NT2/D1 (cell line): ENCODE measurements around the gene TET1.
"Not testable (repeated sequence)": the region's sequence is repeated elsewhere in the genome, so short reads cannot be mapped to it uniquely, and the experiment has no call there.

Experiments
- DNase-seq: peaks from one replicate; pipeline ENCODE4 v3.0.0-alpha.2; 2011; ENCODE audit warnings: low read depth, low spot score
- H3K27me3 ChIP-seq: 2 replicates; pipeline ENCODE4 v1.6.0; 2011; ENCODE audit warnings: mild to moderate bottlenecking; ENCODE audit not compliant: insufficient read length, insufficient read depth
- H3K36me3 ChIP-seq: 2 replicates; pipeline ENCODE4 v1.6.1; 2011; ENCODE audit warnings: mild to moderate bottlenecking, low read length, mixed read lengths; ENCODE audit not compliant: insufficient read depth, insufficient read length
- H3K4me1 ChIP-seq: 2 replicates; pipeline ENCODE4 v1.5.1; 2011; ENCODE audit not compliant: insufficient read depth, insufficient read length
- H3K4me3 ChIP-seq: 2 replicates; pipeline ENCODE4 v1.5.1; 2011; ENCODE audit warnings: low read depth; ENCODE audit not compliant: insufficient read length
- H3K9ac ChIP-seq: 2 replicates; pipeline ENCODE4 v1.6.0; 2011; ENCODE audit warnings: low read depth; ENCODE audit not compliant: insufficient read length
- H3K9me3 ChIP-seq: 2 replicates; pipeline ENCODE4 v1.5.1; 2011; ENCODE audit warnings: mild to moderate bottlenecking, low read length; ENCODE audit not compliant: insufficient read depth
- SUZ12 ChIP-seq: IDR thresholded peaks from 2 replicates; pipeline ENCODE4 v1.6.1; 2011; ENCODE audit not compliant: insufficient read length, insufficient read depth; ENCODE audit errors: extremely low read depth
- YY1 ChIP-seq: IDR thresholded peaks from 2 replicates; pipeline ENCODE4 v1.6.1; 2011; ENCODE audit not compliant: insufficient read length, insufficient read depth
- ZNF274 ChIP-seq: IDR thresholded peaks from 2 replicates; pipeline ENCODE4 v1.6.1; 2011; ENCODE audit warnings: mild to moderate bottlenecking, low read depth, low read length

Gene TET1

GRCh38 chr10:68602434-68602833 is 42.3 kb downstream of the TET1 start:
- TF ChIP-seq ZNF274: no peak
- TF ChIP-seq YY1: no peak
- no peak for TF ChIP-seq SUZ12
- Histone ChIP-seq H3K27me3 (no peaks in the 10 kb centered on the region), H3K36me3 (peaks cover 33% of the 10 kb centered on the region), H3K4me3 (no peak overlapping the region), H3K9ac (no peak overlapping the region), H3K9me3 (no peaks in the 10 kb centered on the region), H3K4me1 (peaks cover 9% of the 10 kb centered on the region)
- DNase-seq: no peak

GRCh38 chr10:68603766-68604165 is 43.6 kb downstream of the TET1 start:
- TF ChIP-seq ZNF274: no peak
- Histone ChIP-seq H3K27me3 (no peaks in the 10 kb centered on the region), H3K36me3 (peaks cover 33% of the 10 kb centered on the region), H3K4me1 (peaks cover 9% of the 10 kb centered on the region), H3K9me3 (no peaks in the 10 kb centered on the region), H3K9ac (no peak overlapping the region), H3K4me3 (no peak overlapping the region)
- no peak for DNase-seq

GRCh38 chr10:68604441-68604840 is 44.3 kb downstream of the TET1 start:
- H3K9ac ChIP-seq: no peak overlapping the region
- H3K4me1 ChIP-seq: peaks cover 5% of the 10 kb centered on the region
- no peak for DNase-seq
- H3K36me3 ChIP-seq: peaks cover 33% of the 10 kb centered on the region
- TF ChIP-seq SUZ12 (no peak), YY1 (no peak), ZNF274 (no peak)
- H3K4me3 ChIP-seq: no peak overlapping the region
- H3K9me3 ChIP-seq: no peaks in the 10 kb centered on the region
- no peaks in the 10 kb centered on the region for H3K27me3 ChIP-seq

GRCh38 chr10:68606918-68607317 is 46.8 kb downstream of the TET1 start:
- no peaks in the 10 kb centered on the region for H3K27me3 ChIP-seq
- no peak for DNase-seq
- peaks cover 28% of the 10 kb centered on the region for H3K36me3 ChIP-seq
- no peaks in the 10 kb centered on the region for H3K4me1 ChIP-seq
- H3K9ac ChIP-seq: no peak overlapping the region
- no peak overlapping the region for H3K4me3 ChIP-seq
- no peaks in the 10 kb centered on the region for H3K9me3 ChIP-seq
- TF ChIP-seq ZNF274: no peak
- TF ChIP-seq SUZ12: no peak
- no peak for TF ChIP-seq YY1

- not testable (repeated sequence) for H3K36me3 ChIP-seq, H3K9me3 ChIP-seq, H3K4me3 ChIP-seq, H3K9ac ChIP-seq, H3K27me3 ChIP-seq, DNase-seq, H3K4me1 ChIP-seq
Observed at GRCh38 chr10:68610023-68610422, 49.9 kb downstream of the TET1 start.

GRCh38 chr10:68611227-68611626 is 51.1 kb downstream of the TET1 start:
- Histone ChIP-seq H3K4me3 (no peak overlapping the region), H3K9me3 (no peaks in the 10 kb centered on the region), H3K4me1 (no peaks in the 10 kb centered on the region), H3K36me3 (peaks cover 3% of the 10 kb centered on the region), H3K27me3 (no peaks in the 10 kb centered on the region), H3K9ac (no peak overlapping the region)
- no peak for DNase-seq
- no peak for TF ChIP-seq YY1
- no peak for TF ChIP-seq SUZ12
- no peak for TF ChIP-seq ZNF274

- H3K27me3 ChIP-seq, H3K9me3 ChIP-seq, DNase-seq, H3K4me1 ChIP-seq, H3K4me3 ChIP-seq, H3K9ac ChIP-seq, H3K36me3 ChIP-seq: not testable (repeated sequence)
Observed at GRCh38 chr10:68613974-68614373, 53.8 kb downstream of the TET1 start.

- H3K9me3 ChIP-seq, H3K27me3 ChIP-seq, H3K36me3 ChIP-seq, H3K4me3 ChIP-seq, H3K9ac ChIP-seq, DNase-seq, H3K4me1 ChIP-seq: not testable (repeated sequence)
Observed at GRCh38 chr10:68617691-68618090, 57.6 kb downstream of the TET1 start.
